PC-3 (cell line): Measurements from ENCODE around the gene SEMA5A. TPM values are rescaled to one million over a fixed set of nuclear protein-coding genes. Genes with fewer than 3 reads are reported as not detected.

ENCODE experiments used
- ATAC-seq: fragments of 200-7000 bp; cut with Tn5 transposase; 2 replicates; pipeline ENCODE4 v1.9.1; 2020; ENCODE audit warnings: mild to moderate bottlenecking, moderate library complexity
- BruUV-seq: library from RNA; stranded (reverse); fragments of 400-500 nt; replicated peaks from 2 replicates; lab custom pipeline; 2021; lab: Mats Ljungman, UMichigan
- CTCF ChIA-PET: fragments of 300-600 bp; sonication (Branson Sonifier 250); formaldehyde crosslinking; loops from one replicate; lab custom pipeline; 2022; ENCODE audit warnings: antibody characterized with exemption; lab: Charles Lee
- POLR2A ChIA-PET: fragments of 300-600 bp; sonication (Branson Sonifier 250); formaldehyde crosslinking; loops from one replicate; lab custom pipeline; 2022; ENCODE audit warnings: antibody characterized with exemption; ENCODE audit not compliant: unreplicated experiment; lab: Charles Lee
- DNase-seq: peaks from one replicate; pipeline ENCODE4 v3.0.0-alpha.2; 2015
- H2AFZ ChIP-seq: fragments of 300-600 bp; sonication (generic); 2 replicates; pipeline ENCODE4 v1.6.0; 2016; ENCODE audit warnings: antibody characterized with exemption, low read length
- H3F3A ChIP-seq: fragments of 300-600 bp; sonication (generic); one replicate; pipeline ENCODE4 v1.6.0; 2017; ENCODE audit warnings: antibody characterized with exemption, low read length, control low read depth, mild to moderate bottlenecking; ENCODE audit not compliant: unreplicated experiment
- H3K27ac ChIP-seq: fragments of 300-600 bp; sonication (generic); 2 replicates; pipeline ENCODE4 v1.5.1; 2016; ENCODE audit warnings: mild to moderate bottlenecking, low read length
- H3K27me3 ChIP-seq: fragments of 300-600 bp; sonication (generic); 2 replicates; pipeline ENCODE4 v1.6.1; 2016; ENCODE audit warnings: low read length, mixed read lengths
- H3K36me3 ChIP-seq: fragments of 300-600 bp; sonication (generic); 2 replicates; pipeline ENCODE4 v1.6.1; 2016; ENCODE audit warnings: low read depth, mixed run types, low read length, mixed read lengths
- H3K4me1 ChIP-seq: fragments of 300-600 bp; sonication (generic); 2 replicates; pipeline ENCODE4 v1.5.1; 2016; ENCODE audit warnings: low read length; ENCODE audit not compliant: insufficient read depth
- H3K4me2 ChIP-seq: fragments of 300-600 bp; sonication (generic); 2 replicates; pipeline ENCODE4 v1.6.0; 2016; ENCODE audit warnings: low read length
- H3K4me3 ChIP-seq: fragments of 300-600 bp; sonication (generic); 2 replicates; pipeline ENCODE4 v1.5.1; 2016; ENCODE audit warnings: mild to moderate bottlenecking, low read length, mixed read lengths
- H3K79me2 ChIP-seq: fragments of 300-600 bp; sonication (generic); 2 replicates; pipeline ENCODE4 v1.6.1; 2017; ENCODE audit warnings: low read length, mixed read lengths
- H3K9ac ChIP-seq: fragments of 300-600 bp; sonication (generic); 2 replicates; pipeline ENCODE4 v1.6.0; 2016; ENCODE audit warnings: mild to moderate bottlenecking, low read length
- H3K9me2 ChIP-seq: fragments of 300-600 bp; sonication (generic); replicated peaks from 2 replicates; pipeline ENCODE4 v1.6.1; 2016; ENCODE audit warnings: mixed run types, low read length, mixed read lengths
- H3K9me3 ChIP-seq: fragments of 300-600 bp; sonication (generic); 2 replicates; pipeline ENCODE4 v1.6.1; 2016; ENCODE audit warnings: low read length, mixed read lengths
- H4K20me1 ChIP-seq: fragments of 300-600 bp; sonication (generic); 2 replicates; pipeline ENCODE4 v1.6.1; 2016; ENCODE audit warnings: low read length, mixed read lengths
- CTCF ChIP-seq: fragments of 300-600 bp; sonication (generic); conservative IDR thresholded peaks from 2 replicates; pipeline ENCODE4 v1.5.1; 2017; ENCODE audit warnings: antibody characterized with exemption, low read depth, mild to moderate bottlenecking, low read length
- EZH2 ChIP-seq: fragments of 300-600 bp; sonication (generic); IDR thresholded peaks from one replicate; pipeline ENCODE4 v1.6.1; 2017; ENCODE audit warnings: antibody characterized with exemption, mild to moderate bottlenecking, low read length; ENCODE audit not compliant: unreplicated experiment
- EZH2phosphoT487 ChIP-seq: fragments of 300-600 bp; sonication (generic); IDR thresholded peaks from 2 replicates; pipeline ENCODE4 v1.6.1; 2018; ENCODE audit warnings: mild to moderate bottlenecking, antibody characterized with exemption, low read length, borderline replicate concordance
- intact Hi-C: fragments of 100-400 bp; cut with micrococcal nuclease; formaldehyde crosslinking; loops from 2 replicates; pipeline ENCODE4 v1.9.0; 2023
- total RNA-seq: library from RNA; depleted of rRNA; stranded (reverse); fragments of >200 nt; gene quantifications from 2 replicates; pipeline ENCODE4 v1.2.3, GENCODE V29; 2014

SEMA5A gene
- total RNA-seq, 1 experiment from 2014 or later: 4.4 TPM

DNA sequence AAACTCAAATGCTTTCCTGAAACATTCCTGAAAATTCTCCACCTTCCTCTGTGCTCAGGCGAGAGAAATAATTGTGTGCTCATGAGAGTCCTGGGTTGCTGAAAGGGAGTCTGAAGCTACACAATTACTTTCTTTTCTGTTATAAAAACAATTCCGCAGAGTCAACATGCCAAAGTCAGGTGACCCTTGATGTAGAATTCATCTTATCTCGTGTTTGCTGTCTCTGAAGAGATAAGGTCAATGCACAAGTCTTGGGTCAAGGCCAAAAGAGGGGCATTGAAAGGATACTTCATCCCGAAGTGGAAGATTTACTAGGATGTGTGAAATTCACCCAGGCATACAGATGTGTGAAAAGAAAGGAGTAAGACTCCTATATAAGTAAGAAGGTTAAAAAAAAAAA lies 493.5 kb downstream of the SEMA5A start:
- no peaks in the 10 kb centered on the region for H3K9me2 ChIP-seq
- no peak overlapping the region for H3K27ac ChIP-seq
- H3K4me1 ChIP-seq: no peaks in the 10 kb centered on the region
- intact Hi-C loops: no loop called here
- H3K36me3 ChIP-seq: no peaks in the 10 kb centered on the region
- no peaks in the 10 kb centered on the region for H3K9me3 ChIP-seq
- no peak overlapping the region for H3K4me2 ChIP-seq
- DNase-seq: no peak
- BruUV-seq: no TSS peak
- no peaks in the 10 kb centered on the region for H3K79me2 ChIP-seq
- H3F3A ChIP-seq: no peaks in the 10 kb centered on the region
- CTCF ChIA-PET: no interaction called here
- no peaks in the 10 kb centered on the region for H3K27me3 ChIP-seq
- TF ChIP-seq CTCF (no peak), EZH2 (no peak), EZH2phosphoT487 (no peak)
- POLR2A ChIA-PET: no interaction called here
- ATAC-seq: no peak
- no peaks in the 10 kb centered on the region for H4K20me1 ChIP-seq
- H3K9ac ChIP-seq: no peak overlapping the region
- no peak overlapping the region for H3K4me3 ChIP-seq
- no peak overlapping the region for H2AFZ ChIP-seq

DNA sequence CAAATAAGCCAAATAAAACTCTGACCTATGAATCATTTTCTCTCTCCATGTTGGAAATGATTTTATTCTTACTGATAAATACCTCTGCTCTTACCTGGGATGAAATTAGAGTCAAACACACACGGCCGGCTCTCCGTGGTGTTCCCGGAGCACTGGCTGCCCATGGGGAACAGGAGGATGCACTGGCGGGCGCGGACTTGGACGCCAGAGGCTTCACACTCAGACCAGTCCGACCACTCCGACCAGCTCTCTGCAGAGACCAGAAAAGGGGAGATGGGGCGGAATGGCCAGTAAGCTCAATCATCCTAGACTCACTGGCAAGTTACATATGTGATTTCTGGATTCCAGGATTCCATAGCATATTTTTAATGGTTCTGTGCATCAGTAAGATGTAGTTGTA lies 494.1 kb downstream of the SEMA5A start:
- no TSS peak for BruUV-seq

More for the DNA sequence above, 494.1 kb downstream of the SEMA5A start:
- Histone ChIP-seq H2AFZ (no peak overlapping the region), H3K9me3 (no peaks in the 10 kb centered on the region), H3K27ac (no peak overlapping the region), H3F3A (no peaks in the 10 kb centered on the region), H3K4me2 (no peak overlapping the region), H3K4me1 (peaks cover 2% of the 10 kb centered on the region; the same call in 1 of the 2 replicates), H3K9ac (no peak overlapping the region), H4K20me1 (no peaks in the 10 kb centered on the region), H3K4me3 (no peak overlapping the region), H3K36me3 (no peaks in the 10 kb centered on the region), H3K9me2 (no peaks in the 10 kb centered on the region), H3K27me3 (no peaks in the 10 kb centered on the region), H3K79me2 (no peaks in the 10 kb centered on the region)
- no peak for DNase-seq
- intact Hi-C loops: no loop called here
- ChIA-PET POLR2A (no interaction called here), CTCF (no interaction called here)
- TF ChIP-seq CTCF (no peak), EZH2phosphoT487 (no peak), EZH2 (no peak)
- no peak for ATAC-seq
